Fibroblast of pulmonary artery (primary cell): ENCODE results near the gene NOG.

Source experiments
- DNase-seq: peaks from one replicate; pipeline ENCODE4 v3.0.0-alpha.2; 2010; ENCODE audit warnings: low read depth
- H3K4me3 ChIP-seq: replicated peaks from 2 replicates; pipeline ENCODE4 v1.5.1; 2011; ENCODE audit warnings: low read depth, mild to moderate bottlenecking, control low read depth, low read length, moderate library complexity
- CTCF ChIP-seq: IDR thresholded peaks from 2 replicates; pipeline ENCODE4 v1.5.1; 2011; ENCODE audit warnings: mild to moderate bottlenecking, control low read depth, low read length, inconsistent platforms; ENCODE audit errors: missing control alignments

The NOG gene

GRCh38 chr17:56614522-56614921 is 21.0 kb downstream of the NOG start:
- no peak overlapping the region for H3K4me3 ChIP-seq
- no peak for TF ChIP-seq CTCF
- no peak for DNase-seq

GRCh38 chr17:56616239-56616638 is 22.7 kb downstream of the NOG start:
- no peak for TF ChIP-seq CTCF
- DNase-seq = no peak
- H3K4me3 ChIP-seq = no peak overlapping the region

GRCh38 chr17:56623383-56623782 is 29.9 kb downstream of the NOG start:
- no peak overlapping the region for H3K4me3 ChIP-seq
- no peak for TF ChIP-seq CTCF
- no peak for DNase-seq

- H3K4me3 ChIP-seq = no peak overlapping the region
- no peak for TF ChIP-seq CTCF
- no peak for DNase-seq
Measured at GRCh38 chr17:56624309-56624708, 30.8 kb downstream of the NOG start.

- no peak for DNase-seq
- TF ChIP-seq CTCF = no peak
- H3K4me3 ChIP-seq = no peak overlapping the region
Measured at GRCh38 chr17:56624912-56625311, 31.4 kb downstream of the NOG start.

GRCh38 chr17:56629531-56630075 is 36.1 kb downstream of the NOG start:
- DNase-seq = peak; percentile 4
- no peak overlapping the region for H3K4me3 ChIP-seq
- TF ChIP-seq CTCF = peak; percentile 11

- no peak for DNase-seq
Measured at GRCh38 chr17:56630202-56630601, 36.7 kb downstream of the NOG start.

More at GRCh38 chr17:56630202-56630601, 36.7 kb downstream of the NOG start:
- H3K4me3 ChIP-seq = no peak overlapping the region
- TF ChIP-seq CTCF = no peak
